Measurements from ENCODE around the gene MAGEA8.
A peak's percentile ranks its signal among the peaks of the same experiment; 100 is the strongest.

MAGEA8 gene

DNA sequence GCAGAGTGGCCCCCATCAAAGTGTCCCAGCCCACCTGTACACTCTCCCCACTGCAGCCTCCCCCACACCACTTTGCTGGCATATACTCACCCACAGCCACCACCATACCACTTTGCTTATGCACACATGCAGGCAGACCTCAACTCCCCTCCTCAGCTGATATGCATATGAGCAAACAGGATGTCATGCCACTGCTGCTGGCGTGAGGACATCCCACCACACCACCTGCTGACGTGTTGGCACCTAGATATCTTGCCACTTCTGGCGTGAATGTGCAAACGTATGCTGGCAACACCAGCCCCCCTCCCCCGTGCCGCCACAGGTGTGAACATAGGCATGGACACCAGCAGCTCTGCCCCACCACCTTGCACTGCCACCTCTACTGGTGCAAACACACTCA lies 22.4 kb upstream of the MAGEA8 start:
- H2AK5ac ChIP-seq (ENCODE audit: low read depth, low read length): no peak overlapping the region
- no peak for DNase-seq (ENCODE audit: low spot score)

DNA sequence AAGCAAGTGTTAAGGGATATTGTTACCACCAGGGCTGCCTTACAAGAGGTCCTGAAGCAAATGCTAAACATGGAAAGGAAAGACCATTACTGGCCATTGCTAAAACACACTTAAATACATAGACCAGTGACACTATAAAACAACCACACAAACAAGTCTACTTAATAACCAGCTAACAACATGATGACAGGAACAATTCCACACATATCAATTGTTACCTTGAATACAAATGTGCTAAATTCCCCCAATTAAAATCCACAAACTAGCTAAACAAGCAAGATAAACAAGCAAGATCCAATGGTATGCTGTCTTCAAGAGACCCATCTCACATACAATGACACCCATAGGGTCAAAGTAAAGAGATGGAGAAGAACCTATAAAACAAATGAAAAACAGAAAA lies 20.5 kb upstream of the MAGEA8 start:
- no peak overlapping the region for H3K14ac ChIP-seq (ENCODE audit: low read length)
- H2BK15ac ChIP-seq (ENCODE audit: low read length): no peak overlapping the region
- H2AK5ac ChIP-seq (ENCODE audit: low read depth, low read length): no peak overlapping the region
- no peak overlapping the region for H2AFZ ChIP-seq (ENCODE audit: low read length)
- no peak overlapping the region for H4K91ac ChIP-seq (ENCODE audit: low read depth, low read length, poor library complexity)
- no peak overlapping the region for H2BK5ac ChIP-seq (ENCODE audit: low read length)
- peaks cover 2% of the 10 kb centered on the region for H3K79me1 ChIP-seq (ENCODE audit: low read depth, low read length)
- no peaks in the 10 kb centered on the region for H3K9me3 ChIP-seq (replicated peaks in 1 of 2; ENCODE audit: control insufficient read depth in 2 of 2, insufficient read depth in 1 of 2, low read depth in 1 of 2, low read length in 2 of 2)
- no peak overlapping the region for H4K8ac ChIP-seq (ENCODE audit: low read depth, low read length)
- no peak overlapping the region for H3K4ac ChIP-seq (ENCODE audit: low read length)
- H2BK12ac ChIP-seq (ENCODE audit: low read length): no peak overlapping the region
- H2BK120ac ChIP-seq (ENCODE audit: low read depth, low read length): no peak overlapping the region
- no peak overlapping the region for H3K4me2 ChIP-seq (ENCODE audit: insufficient read depth, low read length, poor library complexity, severe bottlenecking)
- H3K27me3 ChIP-seq (ENCODE audit: control insufficient read depth in 3 of 3, insufficient read depth in 3 of 3, low read depth in 1 of 3, low read length in 3 of 3): peaks cover 0 to 2% (median 0%) of the 10 kb centered on the region in 3 experiments
- H3K27ac ChIP-seq (replicated peaks; ENCODE audit: low read length): no peak overlapping the region
- H3K18ac ChIP-seq (ENCODE audit: low read length): no peak overlapping the region
- no peaks in the 10 kb centered on the region for H3K36me3 ChIP-seq (replicated peaks in 1 of 2; ENCODE audit: control insufficient read depth in 2 of 2, insufficient read depth in 2 of 2, low read length in 2 of 2)
- no peaks in the 10 kb centered on the region for H3K4me1 ChIP-seq (ENCODE audit: control insufficient read depth in 2 of 2, insufficient read depth in 1 of 2, low read depth in 1 of 2, low read length in 2 of 2)
- H3K9ac ChIP-seq (ENCODE audit: low read depth, low read length, poor library complexity): no peak overlapping the region
- no peak for DNase-seq (ENCODE audit: low spot score)
- H3K23ac ChIP-seq (ENCODE audit: low read depth, low read length, poor library complexity): no peak overlapping the region
- H3K4me3 ChIP-seq (ENCODE audit: low read length in 2 of 2): no peak overlapping the region

More for the DNA sequence above, 22.4 kb upstream of the MAGEA8 start:
- Histone ChIP-seq H3K36me3 (replicated peaks in 1 of 2; ENCODE audit: control insufficient read depth in 2 of 2, insufficient read depth in 2 of 2, low read length in 2 of 2) (no peaks in the 10 kb centered on the region), H3K9ac (ENCODE audit: low read depth, low read length, poor library complexity) (no peak overlapping the region), H2BK120ac (ENCODE audit: low read depth, low read length) (no peak overlapping the region), H3K4me3 (ENCODE audit: low read length in 2 of 2) (no peak overlapping the region), H2AFZ (ENCODE audit: low read length) (no peak overlapping the region), H3K23ac (ENCODE audit: low read depth, low read length, poor library complexity) (no peak overlapping the region), H2BK5ac (ENCODE audit: low read length) (no peak overlapping the region), H2BK15ac (ENCODE audit: low read length) (no peak overlapping the region), H3K4ac (ENCODE audit: low read length) (no peak overlapping the region), H4K91ac (ENCODE audit: low read depth, low read length, poor library complexity) (no peak overlapping the region), H2BK12ac (ENCODE audit: low read length) (peak overlapping the region; percentile 3), H3K9me3 (replicated peaks in 1 of 2; ENCODE audit: control insufficient read depth in 2 of 2, insufficient read depth in 1 of 2, low read depth in 1 of 2, low read length in 2 of 2) (no peaks in the 10 kb centered on the region), H3K27me3 (ENCODE audit: control insufficient read depth in 3 of 3, insufficient read depth in 3 of 3, low read depth in 1 of 3, low read length in 3 of 3) (peaks cover 0 to 2% (median 0%) of the 10 kb centered on the region in 3 experiments), H3K4me2 (ENCODE audit: insufficient read depth, low read length, poor library complexity, severe bottlenecking) (no peak overlapping the region), H3K14ac (ENCODE audit: low read length) (no peak overlapping the region), H3K18ac (ENCODE audit: low read length) (no peak overlapping the region), H3K79me1 (ENCODE audit: low read depth, low read length) (peaks cover 2% of the 10 kb centered on the region), H4K8ac (ENCODE audit: low read depth, low read length) (no peak overlapping the region), H3K27ac (replicated peaks; ENCODE audit: low read length) (no peak overlapping the region), H3K4me1 (ENCODE audit: control insufficient read depth in 2 of 2, insufficient read depth in 1 of 2, low read depth in 1 of 2, low read length in 2 of 2) (no peaks in the 10 kb centered on the region)
- no CpG with 5 or more reads among the region's 6 CpGs for WGBS, 2 donors (ENCODE audit: extremely low coverage in 2 of 2, insufficient read length in 2 of 2, insufficient replicate concordance in 1 of 2)

DNA sequence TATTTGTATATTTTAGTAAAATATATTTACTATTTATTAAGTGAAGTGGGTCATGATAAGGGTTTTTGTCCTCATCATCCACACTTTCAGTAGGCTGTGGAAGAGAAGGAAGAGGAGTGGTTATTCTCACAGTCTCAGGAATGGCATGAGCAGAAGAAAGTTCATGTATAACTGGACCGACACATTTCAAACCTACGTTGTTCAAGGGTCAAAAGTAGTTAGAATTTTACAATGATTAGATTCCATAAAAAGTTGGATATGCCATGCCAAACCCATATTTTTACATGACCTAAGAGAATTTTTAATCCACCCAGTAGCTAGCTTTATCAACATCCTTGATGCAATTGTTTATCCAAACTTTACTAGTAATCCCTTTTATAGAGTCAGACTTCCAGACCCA lies 15.6 kb upstream of the MAGEA8 start:
- Histone ChIP-seq H3K23ac (ENCODE audit: low read depth, low read length, poor library complexity) (no peak overlapping the region), H2AK5ac (ENCODE audit: low read depth, low read length) (no peak overlapping the region), H3K18ac (ENCODE audit: low read length) (no peak overlapping the region), H3K4me2 (ENCODE audit: insufficient read depth, low read length, poor library complexity, severe bottlenecking) (no peak overlapping the region), H3K79me1 (ENCODE audit: low read depth, low read length) (no peaks in the 10 kb centered on the region), H4K8ac (ENCODE audit: low read depth, low read length) (no peak overlapping the region), H2AFZ (ENCODE audit: low read length) (no peak overlapping the region), H3K14ac (ENCODE audit: low read length) (no peak overlapping the region), H2BK12ac (ENCODE audit: low read length) (no peak overlapping the region), H3K36me3 (replicated peaks in 1 of 2; ENCODE audit: control insufficient read depth in 2 of 2, insufficient read depth in 2 of 2, low read length in 2 of 2) (no peaks in the 10 kb centered on the region), H4K91ac (ENCODE audit: low read depth, low read length, poor library complexity) (no peak overlapping the region), H3K9ac (ENCODE audit: low read depth, low read length, poor library complexity) (no peak overlapping the region), H2BK15ac (ENCODE audit: low read length) (no peak overlapping the region), H3K27ac (replicated peaks; ENCODE audit: low read length) (no peak overlapping the region), H2BK120ac (ENCODE audit: low read depth, low read length) (no peak overlapping the region), H3K9me3 (replicated peaks in 1 of 2; ENCODE audit: control insufficient read depth in 2 of 2, insufficient read depth in 1 of 2, low read depth in 1 of 2, low read length in 2 of 2) (no peaks in the 10 kb centered on the region), H3K4me1 (ENCODE audit: control insufficient read depth in 2 of 2, insufficient read depth in 1 of 2, low read depth in 1 of 2, low read length in 2 of 2) (no peaks in the 10 kb centered on the region), H3K4me3 (ENCODE audit: low read length in 2 of 2) (no peak overlapping the region), H2BK5ac (ENCODE audit: low read length) (no peak overlapping the region), H3K4ac (ENCODE audit: low read length) (no peak overlapping the region), H3K27me3 (ENCODE audit: control insufficient read depth in 3 of 3, insufficient read depth in 3 of 3, low read depth in 1 of 3, low read length in 3 of 3) (no peaks in the 10 kb centered on the region)
- DNase-seq (ENCODE audit: low spot score): no peak
- WGBS, 2 donors (ENCODE audit: extremely low coverage in 2 of 2, insufficient read length in 2 of 2, insufficient replicate concordance in 1 of 2): no CpG with 5 or more reads among the region's 2 CpGs

DNA sequence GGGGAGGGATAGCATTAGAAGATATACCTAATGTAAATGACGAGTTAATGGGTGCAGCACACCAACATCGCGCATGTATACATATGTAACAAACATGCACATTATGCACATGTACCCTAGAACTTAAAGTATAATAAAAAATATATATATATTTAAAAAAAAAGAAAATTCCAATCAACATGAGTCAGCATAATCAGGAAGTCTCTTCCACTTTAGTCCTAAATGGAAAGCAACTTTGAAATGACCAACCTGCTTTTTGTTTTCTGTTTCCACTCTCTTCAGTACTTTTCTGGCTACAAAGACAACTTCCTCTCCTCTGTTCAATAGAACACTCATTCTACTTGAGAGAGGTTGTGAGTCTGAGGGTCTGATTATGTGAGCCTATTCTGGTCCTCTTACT lies 13.5 kb upstream of the MAGEA8 start:
- H3K79me1 ChIP-seq (ENCODE audit: low read depth, low read length): no peaks in the 10 kb centered on the region
- no peak overlapping the region for H3K4me3 ChIP-seq (ENCODE audit: low read length in 2 of 2)
- H2AFZ ChIP-seq (ENCODE audit: low read length): no peak overlapping the region
- no peak overlapping the region for H2AK5ac ChIP-seq (ENCODE audit: low read depth, low read length)
- no peak overlapping the region for H3K14ac ChIP-seq (ENCODE audit: low read length)
- no peak overlapping the region for H3K9ac ChIP-seq (ENCODE audit: low read depth, low read length, poor library complexity)
- no peak overlapping the region for H2BK12ac ChIP-seq (ENCODE audit: low read length)
- WGBS, 2 donors (ENCODE audit: extremely low coverage in 2 of 2, insufficient read length in 2 of 2, insufficient replicate concordance in 1 of 2): no CpG with 5 or more reads among the region's 3 CpGs
- no peak overlapping the region for H2BK5ac ChIP-seq (ENCODE audit: low read length)
- no peak for DNase-seq (ENCODE audit: low spot score)
- H3K18ac ChIP-seq (ENCODE audit: low read length): no peak overlapping the region
- no peaks in the 10 kb centered on the region for H3K36me3 ChIP-seq (replicated peaks in 1 of 2; ENCODE audit: control insufficient read depth in 2 of 2, insufficient read depth in 2 of 2, low read length in 2 of 2)
- no peak overlapping the region for H3K4me2 ChIP-seq (ENCODE audit: insufficient read depth, low read length, poor library complexity, severe bottlenecking)
- no peak overlapping the region for H2BK120ac ChIP-seq (ENCODE audit: low read depth, low read length)
- H3K4ac ChIP-seq (ENCODE audit: low read length): no peak overlapping the region
- no peaks in the 10 kb centered on the region for H3K9me3 ChIP-seq (replicated peaks in 1 of 2; ENCODE audit: control insufficient read depth in 2 of 2, insufficient read depth in 1 of 2, low read depth in 1 of 2, low read length in 2 of 2)
- H3K4me1 ChIP-seq (ENCODE audit: control insufficient read depth in 2 of 2, insufficient read depth in 1 of 2, low read depth in 1 of 2, low read length in 2 of 2): no peaks in the 10 kb centered on the region
- H3K23ac ChIP-seq (ENCODE audit: low read depth, low read length, poor library complexity): no peak overlapping the region
- no peak overlapping the region for H3K27ac ChIP-seq (replicated peaks; ENCODE audit: low read length)
- H3K27me3 ChIP-seq (ENCODE audit: control insufficient read depth in 3 of 3, insufficient read depth in 3 of 3, low read depth in 1 of 3, low read length in 3 of 3): no peaks in the 10 kb centered on the region
- no peak overlapping the region for H4K8ac ChIP-seq (ENCODE audit: low read depth, low read length)
- no peak overlapping the region for H4K91ac ChIP-seq (ENCODE audit: low read depth, low read length, poor library complexity)
- H2BK15ac ChIP-seq (ENCODE audit: low read length): no peak overlapping the region
